AG09309 (cell line): ENCODE measurements around the gene SVEP1.
"Not testable (repeated sequence)": the region's sequence is repeated elsewhere in the genome, so short reads cannot be mapped to it uniquely, and the experiment has no call there.

Experiments
- DNase-seq: peaks from one replicate; pipeline ENCODE4 v3.0.0-alpha.2; 2010; ENCODE audit warnings: low read depth
- H3K4me3 ChIP-seq: 2 replicates; pipeline ENCODE4 v1.5.1; 2011; ENCODE audit warnings: mild to moderate bottlenecking, low read depth, low read length, moderate library complexity; ENCODE audit not compliant: control insufficient read depth
- TF ChIP-seq, protein P1 (sequence below): IDR thresholded peaks from 2 replicates; pipeline ENCODE4 v1.5.1; 2011; ENCODE audit warnings: mild to moderate bottlenecking, low read depth, low read length, inconsistent platforms; ENCODE audit not compliant: insufficient read depth, control insufficient read depth; ENCODE audit errors: missing control alignments

Gene SVEP1

DNA sequence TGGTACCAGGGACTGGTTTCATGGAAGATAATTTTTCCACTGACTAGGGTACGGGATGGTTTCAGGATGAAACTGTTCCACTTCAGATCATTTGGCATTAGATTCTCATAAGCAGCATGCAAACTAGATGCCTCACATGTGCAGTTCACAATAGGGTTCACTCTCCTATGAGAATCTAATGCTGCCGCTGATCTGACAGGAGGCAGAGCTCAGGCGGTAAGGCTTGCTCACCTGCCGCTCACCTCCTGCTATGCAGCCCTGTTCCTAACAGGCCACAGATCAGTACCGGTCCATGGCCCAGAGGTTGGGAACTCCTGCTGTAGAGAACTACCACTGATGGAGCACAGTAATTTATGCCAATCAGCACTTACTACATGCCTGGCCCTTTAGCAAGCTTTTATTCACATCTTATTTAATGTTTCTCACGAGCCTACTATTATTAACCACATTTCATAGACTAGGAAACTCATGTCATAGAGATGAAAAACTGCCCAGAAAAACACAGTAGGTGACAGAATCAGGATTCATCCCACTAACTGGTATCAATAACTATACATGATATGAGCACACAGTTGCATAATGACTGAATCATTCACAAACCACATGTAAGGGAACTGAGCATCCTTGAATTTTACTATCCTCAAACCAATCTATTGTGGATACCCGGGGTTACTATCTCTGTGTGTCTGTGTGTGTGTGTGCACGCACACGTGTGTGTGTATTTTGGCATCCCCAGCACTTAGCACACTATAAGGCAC is 46.5 kb downstream of the SVEP1 start:
- H3K4me3 ChIP-seq: no peak overlapping the region
- no peak for DNase-seq
- TF ChIP-seq, protein P1, sequence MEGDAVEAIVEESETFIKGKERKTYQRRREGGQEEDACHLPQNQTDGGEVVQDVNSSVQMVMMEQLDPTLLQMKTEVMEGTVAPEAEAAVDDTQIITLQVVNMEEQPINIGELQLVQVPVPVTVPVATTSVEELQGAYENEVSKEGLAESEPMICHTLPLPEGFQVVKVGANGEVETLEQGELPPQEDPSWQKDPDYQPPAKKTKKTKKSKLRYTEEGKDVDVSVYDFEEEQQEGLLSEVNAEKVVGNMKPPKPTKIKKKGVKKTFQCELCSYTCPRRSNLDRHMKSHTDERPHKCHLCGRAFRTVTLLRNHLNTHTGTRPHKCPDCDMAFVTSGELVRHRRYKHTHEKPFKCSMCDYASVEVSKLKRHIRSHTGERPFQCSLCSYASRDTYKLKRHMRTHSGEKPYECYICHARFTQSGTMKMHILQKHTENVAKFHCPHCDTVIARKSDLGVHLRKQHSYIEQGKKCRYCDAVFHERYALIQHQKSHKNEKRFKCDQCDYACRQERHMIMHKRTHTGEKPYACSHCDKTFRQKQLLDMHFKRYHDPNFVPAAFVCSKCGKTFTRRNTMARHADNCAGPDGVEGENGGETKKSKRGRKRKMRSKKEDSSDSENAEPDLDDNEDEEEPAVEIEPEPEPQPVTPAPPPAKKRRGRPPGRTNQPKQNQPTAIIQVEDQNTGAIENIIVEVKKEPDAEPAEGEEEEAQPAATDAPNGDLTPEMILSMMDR: no peak

DNA sequence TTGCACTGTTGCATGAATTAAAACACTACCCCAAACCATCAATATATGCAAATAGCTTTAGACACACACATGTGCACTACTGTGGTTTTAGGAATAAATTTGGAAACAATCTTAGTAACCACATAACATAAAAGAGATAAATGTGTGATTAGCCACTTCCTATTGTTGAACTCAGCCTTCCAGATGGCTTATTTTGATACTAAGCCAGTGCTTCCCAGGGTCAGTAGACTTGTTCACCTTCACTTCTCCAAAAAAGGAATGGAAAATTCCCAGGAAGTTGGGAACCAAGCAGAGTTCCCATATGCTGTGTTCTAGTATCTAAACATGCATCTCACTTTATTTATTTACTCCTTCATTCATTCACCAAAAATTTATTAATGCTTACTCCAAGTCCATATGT is 47.8 kb downstream of the SVEP1 start:
- no peak overlapping the region for H3K4me3 ChIP-seq
- TF ChIP-seq, protein P1: no peak
- DNase-seq: no peak

DNA sequence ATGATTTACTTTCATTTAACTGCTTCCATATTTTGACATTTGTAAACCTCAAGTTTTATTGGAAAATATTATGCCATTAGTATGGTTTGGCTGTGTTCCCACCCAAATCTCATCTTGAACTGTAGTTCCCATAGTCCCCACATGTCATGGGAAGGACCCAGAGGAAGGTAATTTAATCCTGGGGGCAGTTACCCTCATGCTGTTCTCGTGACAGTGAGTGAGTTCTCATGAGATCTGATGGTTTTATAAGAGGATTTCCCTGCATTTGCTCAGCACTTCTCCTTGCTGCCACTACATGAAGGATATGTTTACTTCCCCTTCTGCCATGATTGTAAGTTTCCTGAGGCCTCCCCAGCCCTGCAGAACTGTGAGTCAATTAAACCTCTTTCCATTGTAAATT is 48.3 kb downstream of the SVEP1 start:
- DNase-seq, H3K4me3 ChIP-seq: not testable (repeated sequence)

DNA sequence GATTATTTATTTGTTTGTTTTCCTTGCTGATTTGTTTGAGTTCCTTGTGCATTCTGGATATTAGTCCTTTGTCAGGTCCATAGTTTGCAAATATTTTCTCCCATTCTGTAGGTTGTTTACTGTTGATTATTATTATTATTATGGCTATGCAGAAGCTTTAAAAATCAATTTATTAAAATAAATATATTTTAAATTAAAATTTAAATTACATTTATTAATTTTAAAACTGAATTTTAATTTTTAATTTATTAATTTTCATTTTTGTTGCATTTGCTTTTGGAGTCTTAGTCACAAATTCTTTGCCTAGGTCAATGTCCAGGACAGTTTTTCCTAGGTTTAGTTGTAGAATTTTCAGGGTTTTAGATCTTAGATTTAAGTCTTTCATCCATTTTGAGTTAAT is 50.9 kb downstream of the SVEP1 start:
- TF ChIP-seq, protein P1: no peak
- H3K4me3 ChIP-seq: no peak overlapping the region

DNA sequence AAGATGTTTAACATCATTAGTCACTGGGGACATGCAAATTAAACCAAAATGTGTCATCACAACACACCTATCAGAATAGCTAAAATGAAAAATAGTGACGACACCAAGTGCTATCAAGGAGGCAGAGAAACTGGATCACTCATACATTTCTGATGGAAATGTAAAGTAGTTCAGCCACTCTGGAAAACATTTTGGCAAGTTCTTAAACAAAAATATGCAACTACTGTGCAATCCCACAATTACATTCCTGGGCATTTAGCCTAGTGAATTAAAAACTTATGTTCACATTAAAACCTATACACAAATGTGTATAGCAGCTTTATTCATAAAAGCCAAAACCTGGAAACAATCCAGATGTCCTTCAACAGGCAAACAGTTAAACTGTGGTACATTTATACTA is 53.1 kb downstream of the SVEP1 start:
- TF ChIP-seq, protein P1: no peak
- peak; percentile 75 for DNase-seq
- H3K4me3 ChIP-seq: no peak overlapping the region

More for the DNA sequence above, 50.9 kb downstream of the SVEP1 start:
- DNase-seq: no peak

DNA sequence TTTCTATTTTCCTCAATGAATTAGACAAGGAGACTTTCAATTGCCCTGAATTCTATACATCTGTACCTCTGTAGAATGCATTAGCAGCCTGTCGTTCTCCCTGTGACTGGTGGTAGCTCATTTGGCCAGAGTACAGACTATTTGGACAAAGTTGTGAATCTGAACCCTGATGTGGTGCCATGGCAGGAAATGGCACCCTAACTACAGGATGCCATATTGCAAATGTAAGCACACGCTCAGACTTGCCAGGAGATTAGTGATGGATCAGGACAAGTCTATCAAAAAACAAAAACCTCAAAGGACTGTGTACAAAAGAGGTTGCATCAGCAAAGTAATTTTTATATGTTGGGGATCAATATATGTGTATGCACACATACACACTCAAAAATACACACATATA is 58.3 kb downstream of the SVEP1 start:
- TF ChIP-seq, protein P1: no peak
- no peak overlapping the region for H3K4me3 ChIP-seq

DNA sequence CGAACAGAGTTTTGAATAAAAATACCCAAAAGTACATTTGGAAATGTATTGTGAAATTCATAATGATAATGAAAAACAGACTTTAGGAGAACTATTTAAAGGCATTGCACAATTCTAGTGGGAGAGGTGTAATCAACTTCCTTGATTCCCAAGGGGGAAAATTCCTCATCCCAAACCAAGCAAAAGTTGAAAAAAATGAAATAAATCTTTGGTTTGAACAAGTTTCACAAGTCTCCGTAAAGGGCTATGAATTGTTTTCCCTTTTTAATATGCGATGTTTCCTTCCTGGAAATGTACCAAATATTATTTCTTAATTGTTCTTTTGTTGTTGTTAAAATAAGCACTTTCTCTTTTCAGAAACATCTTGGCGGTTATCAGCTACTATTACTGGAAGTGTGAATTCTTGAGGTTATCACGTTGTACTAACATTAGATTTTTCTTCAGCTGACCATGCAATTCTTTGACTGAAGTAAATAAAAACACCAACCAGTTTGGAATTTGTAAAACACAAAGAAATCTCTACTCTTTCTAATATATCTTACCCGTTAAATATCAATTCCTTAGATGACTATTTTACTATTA is 59.3 kb downstream of the SVEP1 start:
- no peak overlapping the region for H3K4me3 ChIP-seq
- TF ChIP-seq, protein P1: no peak
- DNase-seq: peak; percentile 74

More for the DNA sequence above, 58.3 kb downstream of the SVEP1 start:
- DNase-seq: no peak
